DLD1 (cell line): ENCODE results near the gene PKD2L2.
"Not testable (repeated sequence)": the region's sequence is repeated elsewhere in the genome, so short reads cannot be mapped to it uniquely, and the experiment has no call there.

Experiments
- in situ Hi-C: cut with HindIII; loops from 2 replicates; pipeline ENCODE4 v1.10.0; 2017; ENCODE audit warnings: low sequenced_read_pairs

The PKD2L2 gene

DNA sequence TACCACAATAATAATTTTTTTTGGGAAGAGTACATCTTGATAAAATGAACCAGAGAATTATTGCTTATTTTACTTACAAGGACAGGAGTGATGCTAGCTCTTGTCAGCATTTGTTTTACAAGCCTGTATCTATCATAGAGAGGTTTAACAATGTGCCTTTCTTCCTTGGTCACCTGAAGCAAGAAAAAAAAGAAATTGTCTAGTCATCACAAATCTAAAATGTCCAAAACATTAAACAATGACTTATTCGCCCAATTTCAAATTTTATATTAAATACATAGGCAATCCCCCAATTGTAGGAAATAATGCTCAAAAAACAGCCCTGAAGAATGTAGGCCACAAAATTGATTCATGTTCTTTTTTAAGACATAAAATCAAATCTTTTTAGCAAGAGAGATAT, 56.6 kb downstream of the PKD2L2 start:
- in situ Hi-C loops = no loop called here

DNA sequence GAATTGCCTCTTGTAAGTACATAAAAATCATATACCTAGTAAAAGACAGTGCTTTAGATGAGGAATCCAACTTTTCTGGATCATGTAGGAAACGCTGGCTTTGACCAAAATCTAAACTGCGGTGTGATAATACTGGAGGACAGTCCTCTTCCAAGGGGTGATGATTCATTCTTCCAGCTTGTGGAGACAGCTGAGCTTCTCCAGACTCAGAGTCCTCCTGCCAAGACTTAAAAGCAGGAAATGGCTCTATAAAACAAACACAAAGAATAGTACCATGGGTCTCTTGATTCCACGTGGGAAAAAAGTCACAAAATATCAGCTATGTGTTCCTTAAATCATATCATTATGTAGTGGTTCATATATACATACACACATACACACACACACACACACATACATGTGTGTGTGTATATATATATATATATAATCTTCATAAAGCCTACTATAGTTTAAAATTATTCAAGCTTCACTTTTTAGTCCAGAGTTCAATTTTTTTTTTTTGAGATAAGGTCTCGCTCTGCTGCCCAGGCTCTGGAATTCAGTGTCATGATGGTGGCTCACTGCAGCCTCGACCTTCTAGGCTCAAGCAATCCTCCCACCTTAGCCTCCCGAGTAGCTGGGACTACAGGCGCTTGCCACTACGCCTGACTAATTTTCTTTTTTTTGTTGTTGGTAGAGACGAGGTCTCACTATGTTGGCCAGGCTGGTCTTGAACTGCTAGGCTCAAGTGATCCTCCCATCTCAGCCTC, 65.0 kb downstream of the PKD2L2 start:
- in situ Hi-C loops = no loop called here

DNA sequence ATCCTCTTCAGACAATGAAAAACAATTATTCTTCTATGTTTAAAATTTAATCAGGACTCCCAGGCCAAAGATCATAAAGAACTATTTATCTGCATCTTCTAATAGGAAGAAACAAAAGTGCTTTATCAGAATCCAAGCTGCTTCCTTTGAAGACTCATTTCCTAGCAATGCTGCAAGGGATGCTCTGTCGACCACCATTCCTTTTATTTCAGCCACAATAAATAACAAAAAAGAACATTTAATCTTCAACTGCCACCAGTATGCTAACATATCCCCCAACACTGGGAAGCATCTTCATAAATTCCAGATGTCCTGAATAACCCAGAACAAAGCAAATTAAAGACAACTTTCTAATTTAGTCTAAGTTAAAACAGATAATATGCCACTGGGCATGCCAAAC, 68.7 kb downstream of the PKD2L2 start:
- in situ Hi-C loops = no loop called here

DNA sequence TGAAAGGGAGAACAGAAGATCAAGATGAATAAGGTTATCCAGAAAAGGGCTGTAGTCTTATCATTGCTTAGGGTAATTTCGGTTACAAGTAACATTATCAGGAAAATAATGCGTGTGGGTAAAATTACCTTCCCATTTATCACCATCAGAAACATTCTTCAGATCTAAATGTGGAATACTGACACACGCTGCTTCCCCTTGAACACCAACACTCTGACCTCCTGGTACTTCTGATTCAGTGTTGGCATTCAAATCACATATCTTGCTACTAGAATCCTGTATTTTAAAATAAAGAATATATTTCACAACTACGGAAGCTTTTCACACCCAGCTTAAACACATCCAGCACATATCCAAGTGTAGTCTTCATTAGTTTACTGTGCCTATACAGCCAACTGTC, 70.2 kb downstream of the PKD2L2 start:
- in situ Hi-C loops = no loop called here

DNA sequence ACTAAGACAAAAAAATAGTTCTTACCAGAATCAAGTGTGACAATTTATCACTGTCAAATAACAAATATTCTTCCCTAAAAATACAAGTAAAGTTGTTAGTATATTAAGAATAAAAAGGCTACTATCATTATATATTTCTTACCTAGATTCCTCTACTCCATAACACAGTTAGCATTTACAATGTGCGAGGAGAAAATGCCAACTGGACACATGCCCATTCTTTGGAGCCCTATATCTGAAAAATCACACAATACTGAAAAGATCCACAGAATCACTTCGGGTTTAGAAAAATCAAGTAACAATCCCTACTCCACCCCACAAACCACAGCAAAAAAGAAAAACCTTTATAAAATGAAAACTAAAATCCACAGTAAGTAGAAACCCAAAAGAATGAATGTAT, 70.9 kb downstream of the PKD2L2 start:
- in situ Hi-C loops = no loop called here

DNA sequence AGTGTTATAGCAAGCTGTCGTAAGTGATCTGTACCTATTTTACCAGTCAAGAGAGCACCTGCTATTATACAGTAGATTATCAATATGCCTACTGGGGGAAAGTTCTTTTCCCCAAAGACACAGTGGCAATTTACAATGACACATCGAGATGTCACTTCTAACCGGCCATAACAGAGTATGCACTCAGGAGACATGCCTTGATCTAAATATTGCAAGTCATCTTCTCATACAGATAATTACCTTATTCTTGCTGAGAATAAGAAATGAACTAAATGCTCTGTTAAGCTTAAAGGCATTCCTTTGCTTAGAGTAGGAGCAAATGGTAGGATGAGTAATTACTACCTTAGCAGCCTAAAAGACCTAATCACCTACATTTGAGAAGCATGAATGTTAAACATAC, 71.6 kb downstream of the PKD2L2 start:
- in situ Hi-C loops = no loop called here

DNA sequence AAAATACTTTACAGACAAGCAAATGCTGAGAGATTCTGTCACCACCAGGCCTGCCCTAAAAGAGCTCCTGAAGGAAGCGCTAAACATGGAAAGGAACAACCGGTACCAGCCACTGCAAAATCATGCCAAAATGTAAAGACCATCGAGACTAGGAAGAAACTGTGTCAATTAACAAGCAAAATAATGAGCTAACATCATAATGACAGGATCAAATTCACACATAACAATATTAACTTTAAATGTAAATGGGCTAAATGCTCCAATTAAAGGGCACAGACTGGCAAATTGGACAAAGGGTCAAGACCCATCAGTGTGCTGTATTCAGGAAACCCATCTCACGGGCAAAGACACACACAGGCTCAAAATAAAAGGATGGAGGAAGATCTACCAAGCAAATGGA, 81.1 kb downstream of the PKD2L2 start:
- in situ Hi-C loops = not testable (repeated sequence)

DNA sequence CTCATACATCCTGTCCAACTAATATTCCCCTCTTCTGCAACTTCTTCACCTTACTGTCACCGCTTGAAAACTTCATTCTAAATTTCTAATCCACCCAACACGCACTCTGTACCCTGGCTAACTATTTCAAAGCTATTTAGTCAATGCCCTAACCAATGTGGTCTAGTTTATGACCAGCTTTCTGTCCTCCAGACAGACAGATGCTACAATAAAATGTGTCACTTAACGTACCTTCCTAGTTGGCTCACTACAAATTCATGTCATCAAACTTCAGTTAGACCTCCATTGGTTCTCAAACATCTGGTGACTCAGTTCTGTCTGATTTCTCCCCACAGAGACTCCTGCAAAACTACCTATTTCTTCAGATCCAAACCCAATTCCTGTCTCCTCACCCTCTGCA, 86.0 kb downstream of the PKD2L2 start:
- in situ Hi-C loops = no loop called here

DNA sequence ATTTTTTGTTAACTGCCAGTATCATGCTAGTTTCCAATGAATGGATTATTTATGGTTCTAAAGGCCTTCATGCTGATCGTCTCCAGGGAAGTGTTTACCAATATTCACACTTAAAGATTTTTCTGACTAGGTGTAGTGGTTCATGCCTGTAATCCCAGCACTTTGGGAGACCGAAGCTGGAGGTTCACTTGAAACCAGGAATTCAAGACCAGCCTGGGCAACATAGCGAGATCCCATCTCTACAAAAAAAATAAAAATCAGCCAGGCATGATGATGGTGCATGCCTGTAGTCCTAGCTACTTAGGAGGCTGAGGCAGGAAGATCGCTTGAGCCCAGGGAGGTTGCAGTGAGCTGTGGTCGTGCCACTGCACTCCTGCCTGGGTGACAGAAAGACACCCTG, 100.2 kb downstream of the PKD2L2 start:
- in situ Hi-C loops = no loop called here
